AML-193 (cell line): ENCODE measurements around the gene LHPP.

ENCODE experiments used
- DNase-seq, 2 experiments: peaks; one replicate each; lab custom pipeline; 2025; lab: John Stamatoyannopoulos, UW

LHPP gene

DNA sequence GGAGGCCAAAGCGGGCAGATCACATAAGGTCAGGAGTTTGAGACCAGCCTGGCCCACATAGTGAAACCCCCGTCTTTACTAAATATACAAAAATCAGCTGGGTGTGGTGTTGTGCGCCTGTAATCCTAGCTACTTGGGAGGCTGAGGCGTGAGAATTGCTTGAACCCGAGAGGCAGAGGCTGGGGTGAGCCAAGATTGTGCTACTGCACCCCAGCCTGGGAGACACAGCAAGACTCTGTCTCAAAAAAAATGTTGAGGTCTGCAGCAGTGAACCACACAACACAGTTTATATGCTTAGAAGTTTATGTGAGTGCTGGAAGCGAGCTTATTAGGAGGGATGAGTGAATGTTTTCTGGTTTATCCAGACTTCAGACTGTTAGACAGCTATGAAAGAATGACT, 10.4 kb downstream of the LHPP start:
- no peak for DNase-seq

GRCh38 chr10:124473070-124473469, 11.4 kb downstream of the LHPP start:
- no peak for DNase-seq

- no peak for DNase-seq
Observed at GRCh38 chr10:124474514-124475070, 13.0 kb downstream of the LHPP start.

DNA sequence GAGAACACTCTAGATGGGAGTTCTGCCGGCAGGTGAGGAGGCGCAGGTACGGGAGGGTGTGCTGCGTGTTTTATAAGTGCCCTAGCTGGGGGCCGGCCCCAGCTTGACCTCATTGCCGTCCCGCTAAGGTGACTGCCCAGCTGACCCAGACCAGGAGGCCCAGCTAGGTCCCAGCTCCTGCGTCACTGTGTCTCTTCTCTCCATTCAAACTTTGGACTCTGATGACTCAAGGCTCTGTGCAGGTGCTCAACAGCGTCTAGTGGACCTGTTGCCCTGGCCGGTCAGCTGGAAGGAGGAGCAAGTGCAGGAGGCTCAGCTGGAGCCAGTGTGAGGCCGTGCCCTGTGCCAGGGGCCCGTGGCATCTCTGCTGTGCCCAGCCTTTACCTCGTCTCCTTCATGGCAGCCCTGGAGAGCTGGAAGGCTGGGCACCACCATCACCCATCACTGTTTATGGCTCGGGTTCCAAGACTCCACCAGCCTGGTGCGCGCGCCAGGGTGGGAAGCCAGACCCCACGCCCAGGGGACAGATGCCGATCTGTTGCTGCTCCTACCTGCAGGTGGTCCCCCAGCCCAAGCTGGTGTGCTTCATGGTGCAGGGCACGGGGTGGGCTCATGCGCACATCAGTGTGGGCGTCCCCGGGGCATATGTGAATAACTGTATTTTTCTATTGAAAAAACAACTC, 14.6 kb downstream of the LHPP start:
- DNase-seq = no peak

DNA sequence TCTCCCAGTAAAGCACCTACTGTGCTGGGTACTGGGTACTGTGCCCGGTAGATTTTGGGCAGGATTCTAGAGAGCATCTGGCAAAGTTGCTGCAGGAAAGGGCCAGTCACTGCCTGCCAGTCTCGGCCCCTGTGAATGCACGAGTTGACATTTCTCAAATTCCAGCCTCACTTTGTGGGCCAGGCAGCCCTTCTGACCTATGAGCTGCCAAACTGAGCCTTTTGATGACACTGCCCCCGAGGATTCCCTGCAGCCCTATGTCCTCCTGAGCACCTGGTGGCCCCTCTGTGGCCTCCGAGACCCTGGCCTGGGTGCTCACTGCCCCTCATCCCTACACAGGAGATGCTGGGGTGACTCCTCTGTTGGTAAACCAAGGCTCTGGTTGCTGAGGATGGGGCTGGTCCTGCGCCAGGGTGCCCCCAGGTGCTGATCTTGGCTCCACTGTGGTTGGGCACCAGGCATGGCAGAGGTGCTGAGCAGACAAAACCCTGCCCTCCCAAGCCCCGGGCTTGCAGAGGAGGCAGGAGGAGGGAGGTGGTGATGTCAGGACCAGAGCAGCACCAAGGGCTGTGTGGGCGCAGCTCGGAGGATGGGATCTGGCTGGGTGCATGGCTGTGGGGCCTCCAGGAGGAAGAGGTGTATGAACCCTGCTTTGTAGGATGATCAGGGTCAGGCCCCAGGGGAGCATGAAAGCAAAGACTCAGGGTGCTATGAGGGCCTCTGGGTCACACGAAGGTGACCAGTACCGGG, 16.2 kb downstream of the LHPP start:
- DNase-seq = no peak

- no peak for DNase-seq
Observed at GRCh38 chr10:124478515-124478914, 16.9 kb downstream of the LHPP start.

GRCh38 chr10:124480860-124481259, 19.2 kb downstream of the LHPP start:
- DNase-seq = no peak

- DNase-seq = no peak
Observed at GRCh38 chr10:124481717-124482116, 20.1 kb downstream of the LHPP start.

DNA sequence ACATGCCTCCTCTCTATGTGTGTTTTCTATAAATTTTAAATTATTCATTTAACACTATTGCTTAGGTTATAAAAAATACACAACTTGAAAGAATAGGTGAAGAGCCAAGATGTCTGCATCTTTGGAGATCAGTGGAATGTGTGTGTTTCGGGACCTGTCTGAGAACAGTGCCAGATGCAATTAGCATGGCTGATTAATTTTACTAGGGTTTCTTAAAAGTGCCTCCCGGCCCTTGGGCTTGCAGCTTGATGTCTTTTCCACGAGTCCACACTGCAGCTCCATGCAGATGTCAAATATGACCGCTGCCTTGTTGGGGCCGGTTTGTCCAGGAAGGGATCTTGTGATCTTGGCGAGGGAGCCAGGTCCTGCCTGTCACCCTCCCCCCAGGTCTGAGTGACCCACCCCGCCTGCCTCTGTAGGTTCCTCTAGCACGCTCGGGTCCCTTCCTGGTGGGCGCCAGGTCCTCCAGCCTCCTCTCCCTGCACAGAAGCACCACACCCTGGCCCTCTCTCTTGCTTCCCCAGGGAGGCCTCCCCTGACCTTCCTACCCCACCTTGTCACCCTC, 20.7 kb downstream of the LHPP start:
- no peak for DNase-seq

GRCh38 chr10:124482876-124483275, 21.3 kb downstream of the LHPP start:
- no peak for DNase-seq

- no peak for DNase-seq
Observed at GRCh38 chr10:124484031-124484430, 22.4 kb downstream of the LHPP start.

- no peak for DNase-seq
Observed at GRCh38 chr10:124484661-124485060, 23.0 kb downstream of the LHPP start.

DNA sequence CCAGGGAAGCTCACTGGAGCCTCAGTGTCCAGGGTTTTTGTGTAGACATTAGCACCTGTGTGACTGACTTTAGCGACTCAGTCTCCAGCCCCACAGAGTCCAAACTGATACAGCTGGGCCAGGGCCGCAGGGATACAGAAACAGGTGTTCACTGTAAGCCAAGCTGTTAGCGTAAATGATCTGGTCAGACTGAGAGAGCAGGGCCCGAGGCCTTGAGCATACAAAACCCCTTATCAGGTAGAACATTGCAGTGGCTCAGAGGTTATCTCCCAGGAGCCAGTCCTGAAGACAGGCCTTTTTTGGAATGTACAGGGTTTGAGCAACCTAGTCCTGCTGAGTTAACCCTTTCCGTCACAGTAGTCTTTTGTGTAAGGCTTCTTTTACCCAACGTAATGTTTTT, 25.0 kb downstream of the LHPP start:
- no peak for DNase-seq

- DNase-seq = no peak
Observed at GRCh38 chr10:124491105-124491504, 29.5 kb downstream of the LHPP start.

GRCh38 chr10:124492266-124492665, 30.6 kb downstream of the LHPP start:
- no peak for DNase-seq

GRCh38 chr10:124493214-124493882, 31.7 kb downstream of the LHPP start:
- DNase-seq = no peak

GRCh38 chr10:124494046-124494807, 32.6 kb downstream of the LHPP start:
- no peak for DNase-seq

DNA sequence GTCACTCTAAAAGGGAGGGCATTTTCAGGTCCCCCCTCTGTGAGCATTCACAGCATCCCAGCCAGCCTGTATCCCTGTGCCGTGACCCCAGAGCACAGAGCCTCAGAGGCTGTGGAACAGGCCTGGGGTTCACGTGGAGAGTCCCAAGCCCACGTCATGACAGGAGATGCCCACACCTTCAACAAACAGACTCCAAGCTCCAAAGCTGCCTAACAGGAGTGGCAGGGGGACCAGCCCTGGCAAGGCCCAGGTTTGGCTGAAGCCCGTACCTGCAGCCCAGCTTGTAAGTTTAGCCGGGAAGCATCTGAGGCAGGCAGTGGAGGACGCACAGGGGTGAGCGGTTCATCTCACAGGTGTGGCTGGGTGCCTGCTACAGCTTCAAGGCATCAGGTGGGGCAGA, 33.5 kb downstream of the LHPP start:
- DNase-seq = no peak

- DNase-seq = no peak
Observed at GRCh38 chr10:124495725-124496124, 34.1 kb downstream of the LHPP start.

- DNase-seq = no peak
Observed at GRCh38 chr10:124496150-124496549, 34.5 kb downstream of the LHPP start.

- DNase-seq = no peak
Observed at GRCh38 chr10:124496620-124497019, 35.0 kb downstream of the LHPP start.
